COLO829 (cell line): Measurements from ENCODE around the gene TPP1.

Source experiments
- DNase-seq: peaks from one replicate; pipeline ENCODE4 v3.0.0; 2012; ENCODE audit warnings: low spot score

Gene TPP1

DNA sequence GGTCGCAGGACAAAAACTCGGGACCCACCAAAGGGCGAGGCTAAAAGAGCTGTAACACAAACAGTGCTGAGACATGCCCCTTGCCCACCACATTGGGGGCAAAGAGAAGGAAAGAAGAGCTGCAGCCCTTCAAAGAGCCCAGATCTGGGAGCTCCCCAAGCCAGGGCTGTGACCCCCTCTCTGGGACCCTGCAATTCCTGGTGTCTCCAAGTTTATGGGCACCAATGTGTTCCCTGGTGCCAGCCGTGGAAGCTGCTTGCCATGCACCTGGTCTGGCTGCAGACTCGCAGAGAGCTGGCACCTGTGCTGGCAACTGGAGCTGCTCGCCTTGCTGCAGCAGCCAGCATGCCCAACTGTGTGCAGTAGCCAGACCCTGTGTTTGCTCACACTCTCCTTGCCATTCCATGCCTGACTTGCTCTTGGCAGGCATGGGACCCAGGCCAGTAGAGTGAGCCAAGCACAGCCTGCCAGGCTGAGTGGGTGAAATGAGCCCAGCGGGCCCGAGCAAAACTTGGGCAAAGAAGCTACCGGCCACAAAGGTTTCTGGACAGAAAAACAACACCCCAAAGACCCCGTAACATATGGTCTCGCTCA is 31.8 kb downstream of the TPP1 start:
- no peak for DNase-seq

DNA sequence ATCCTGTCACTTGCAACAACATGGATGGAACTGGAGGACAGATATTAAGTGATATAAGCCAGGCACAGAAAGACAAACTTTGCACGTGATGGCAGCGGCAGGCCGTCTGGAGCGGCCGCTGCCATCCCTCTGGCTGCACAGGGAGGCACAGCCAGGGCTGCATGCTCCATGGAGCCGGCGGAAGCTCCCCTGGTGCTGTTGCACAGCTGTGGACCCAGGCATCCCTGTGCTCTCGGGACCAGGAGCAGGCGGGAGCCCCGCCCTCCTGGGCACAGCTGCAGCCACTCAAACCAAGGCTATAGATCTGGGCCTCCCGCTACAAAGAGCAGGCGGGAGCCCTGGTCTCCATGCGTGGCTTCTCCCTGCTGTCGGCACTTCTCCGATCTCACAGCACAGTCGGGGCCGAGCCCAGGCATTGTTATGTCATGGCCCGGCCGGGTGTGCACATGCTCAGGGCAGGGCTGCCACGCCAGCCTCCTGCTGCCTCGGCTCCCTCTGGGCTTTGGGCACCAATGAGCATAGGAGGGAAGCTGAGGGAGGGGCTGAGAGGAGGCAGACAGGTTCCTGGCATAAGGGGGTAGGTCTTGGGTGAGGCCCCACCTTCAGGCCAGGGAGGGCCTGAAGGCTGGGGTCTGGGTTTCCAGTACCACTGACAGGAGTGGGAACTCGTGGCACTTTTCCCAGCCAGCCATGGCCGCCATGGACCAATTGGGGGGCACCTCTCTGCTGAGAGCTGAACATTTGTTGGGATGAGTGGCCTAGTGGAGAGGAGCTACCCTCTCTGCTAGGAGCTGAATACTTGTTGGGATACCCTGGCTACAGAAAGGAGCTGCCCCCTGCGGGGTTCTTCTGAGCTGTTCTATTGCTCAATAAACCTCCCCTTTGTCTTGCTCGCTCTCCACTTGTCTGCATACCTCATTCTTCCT is 32.5 kb downstream of the TPP1 start:
- DNase-seq, result no peak

- no peak for DNase-seq
Measured at GRCh38 chr11:6584528-6584927, 34.7 kb downstream of the TPP1 start.

- no peak for DNase-seq
Measured at GRCh38 chr11:6583584-6583983, 35.6 kb downstream of the TPP1 start.

DNA sequence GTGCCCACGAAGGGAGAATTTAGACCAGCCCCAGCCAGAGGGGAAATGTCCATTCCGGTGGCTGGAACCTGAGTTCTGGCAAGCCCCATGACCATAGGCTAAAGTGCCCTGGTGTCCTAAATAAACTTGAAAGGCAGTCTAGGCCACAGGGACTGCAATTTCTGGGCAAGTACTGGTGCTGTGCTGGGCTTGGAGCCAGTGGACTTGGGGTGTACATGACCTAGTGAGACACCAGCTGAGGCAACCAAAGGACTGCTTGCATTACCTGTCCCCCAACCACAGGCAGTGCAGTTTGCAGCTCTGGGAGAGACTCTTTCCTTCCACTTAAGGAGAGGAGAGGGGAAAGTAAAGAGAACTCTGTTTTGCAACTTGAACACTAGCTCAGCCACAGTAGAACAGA is 39.5 kb downstream of the TPP1 start:
- DNase-seq, result no peak

- DNase-seq, result no peak
Measured at GRCh38 chr11:6578134-6578533, 41.1 kb downstream of the TPP1 start.

DNA sequence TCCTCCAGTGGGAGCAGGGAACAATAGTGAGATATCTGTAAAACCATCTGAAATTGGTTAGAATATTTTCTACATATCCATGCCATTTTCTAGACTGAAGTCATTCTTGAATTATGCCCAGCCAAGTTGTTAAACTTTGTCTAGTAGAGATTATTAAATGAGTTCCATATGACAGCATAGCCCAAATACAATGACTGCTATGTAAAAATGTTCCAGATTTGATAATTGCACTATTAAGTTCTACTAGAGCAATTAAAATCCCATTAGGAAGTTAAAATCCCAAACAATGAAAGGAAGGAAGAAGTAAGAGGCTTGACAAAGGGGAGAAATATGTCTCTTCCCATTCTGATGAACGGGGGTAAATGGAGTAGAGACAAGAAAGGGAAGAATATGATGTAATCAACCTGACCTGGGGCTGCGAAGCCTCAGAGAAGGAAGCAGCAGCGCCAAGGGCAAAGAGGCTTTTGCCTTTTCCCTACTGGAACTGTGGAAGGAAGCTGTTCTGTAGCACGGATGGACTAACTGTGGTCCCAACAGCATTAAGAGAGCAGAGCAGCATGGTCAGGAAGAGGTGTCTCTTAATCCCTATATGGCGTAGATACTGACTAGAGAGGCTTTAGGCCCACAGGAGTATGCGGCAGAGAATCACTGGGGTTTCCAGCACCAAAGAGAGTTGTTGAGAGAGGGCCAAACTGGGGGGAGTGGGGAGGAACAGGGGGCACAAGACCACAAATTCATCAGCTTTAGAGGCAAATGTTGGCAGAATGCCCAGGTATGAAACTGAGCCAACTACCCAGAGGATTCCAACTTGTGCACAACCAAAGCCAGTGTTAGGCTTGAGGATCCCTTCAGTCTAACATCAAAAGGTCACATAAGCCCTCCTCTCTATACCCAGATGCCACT is 42.5 kb downstream of the TPP1 start:
- DNase-seq, result peak; percentile 75

- DNase-seq, result peak; percentile 26
Measured at GRCh38 chr11:6574816-6575715, 44.2 kb downstream of the TPP1 start.

- DNase-seq, result peak; percentile 33
Measured at GRCh38 chr11:6572215-6572614, 47.0 kb downstream of the TPP1 start.

DNA sequence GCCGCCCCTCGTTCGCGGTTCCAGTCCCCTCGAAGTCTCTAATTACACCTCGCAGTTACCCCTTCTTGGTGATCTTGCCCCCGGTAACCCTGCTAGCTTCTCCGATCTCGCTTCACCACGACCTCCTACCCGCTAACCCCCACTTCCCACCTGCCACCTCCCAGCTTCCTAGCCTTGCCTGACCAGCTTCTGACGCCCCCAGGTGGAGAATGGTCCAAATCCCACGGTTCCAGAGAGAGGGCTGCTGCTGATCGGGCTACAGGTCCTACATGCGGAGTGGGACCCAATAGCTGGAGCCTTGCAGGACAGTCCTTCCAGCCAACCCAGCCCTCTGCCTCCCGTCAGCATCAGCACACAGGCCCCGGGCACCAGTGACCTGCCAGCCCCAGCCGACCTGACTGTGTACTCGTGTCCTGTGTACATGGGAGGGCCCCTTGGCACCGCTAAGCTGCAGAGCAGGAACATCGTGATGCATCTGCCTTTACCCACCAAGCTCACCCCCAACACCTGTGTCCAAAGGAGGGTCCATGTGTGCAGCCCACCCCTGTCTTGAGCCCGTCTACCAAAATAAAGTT is 47.7 kb downstream of the TPP1 start:
- DNase-seq, result no peak

GRCh38 chr11:6570691-6571427 is 48.4 kb downstream of the TPP1 start:
- DNase-seq, result no peak

DNA sequence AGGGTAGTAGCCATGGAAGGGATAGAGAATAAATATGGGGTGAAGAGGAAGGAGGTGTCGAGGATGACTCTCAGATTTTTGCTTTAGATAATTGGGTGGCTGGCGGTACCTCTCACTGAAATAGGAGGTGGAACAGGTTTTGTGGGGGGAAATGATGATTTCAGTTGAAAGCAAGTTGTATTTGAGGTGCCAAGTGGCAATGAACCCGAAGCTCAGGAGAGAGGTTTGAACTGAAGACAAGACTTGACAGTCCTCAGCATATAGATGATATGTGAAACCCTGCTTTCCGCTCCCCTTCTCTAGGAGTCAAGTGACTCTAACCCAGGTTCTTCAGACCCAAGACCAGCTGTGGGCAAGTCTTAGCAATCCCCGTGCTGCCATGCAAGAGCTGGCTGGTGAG is 49.5 kb downstream of the TPP1 start:
- DNase-seq, result no peak

- DNase-seq, result no peak
Measured at GRCh38 chr11:6568191-6568918, 50.9 kb downstream of the TPP1 start.

DNA sequence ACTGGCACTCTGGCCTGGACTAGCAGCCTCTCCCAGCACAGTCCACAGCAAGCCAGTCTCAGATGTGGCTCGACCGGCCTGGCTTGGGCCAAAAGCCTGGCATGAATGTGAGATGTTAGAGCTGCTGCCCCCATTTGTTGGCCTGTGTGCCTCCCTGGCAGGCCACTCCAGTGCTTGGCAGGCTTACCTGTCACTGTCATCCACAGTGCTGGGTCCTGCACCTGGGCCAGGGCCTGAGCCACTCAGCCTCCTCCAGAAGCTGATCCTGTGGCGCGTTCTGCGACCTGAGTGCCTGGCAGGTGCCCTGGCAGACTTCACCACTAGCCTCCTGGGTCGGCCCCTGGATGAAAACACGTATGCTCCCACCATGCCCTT is 51.9 kb downstream of the TPP1 start:
- DNase-seq, result no peak

GRCh38 chr11:6566704-6567370 is 52.4 kb downstream of the TPP1 start:
- DNase-seq, result no peak

DNA sequence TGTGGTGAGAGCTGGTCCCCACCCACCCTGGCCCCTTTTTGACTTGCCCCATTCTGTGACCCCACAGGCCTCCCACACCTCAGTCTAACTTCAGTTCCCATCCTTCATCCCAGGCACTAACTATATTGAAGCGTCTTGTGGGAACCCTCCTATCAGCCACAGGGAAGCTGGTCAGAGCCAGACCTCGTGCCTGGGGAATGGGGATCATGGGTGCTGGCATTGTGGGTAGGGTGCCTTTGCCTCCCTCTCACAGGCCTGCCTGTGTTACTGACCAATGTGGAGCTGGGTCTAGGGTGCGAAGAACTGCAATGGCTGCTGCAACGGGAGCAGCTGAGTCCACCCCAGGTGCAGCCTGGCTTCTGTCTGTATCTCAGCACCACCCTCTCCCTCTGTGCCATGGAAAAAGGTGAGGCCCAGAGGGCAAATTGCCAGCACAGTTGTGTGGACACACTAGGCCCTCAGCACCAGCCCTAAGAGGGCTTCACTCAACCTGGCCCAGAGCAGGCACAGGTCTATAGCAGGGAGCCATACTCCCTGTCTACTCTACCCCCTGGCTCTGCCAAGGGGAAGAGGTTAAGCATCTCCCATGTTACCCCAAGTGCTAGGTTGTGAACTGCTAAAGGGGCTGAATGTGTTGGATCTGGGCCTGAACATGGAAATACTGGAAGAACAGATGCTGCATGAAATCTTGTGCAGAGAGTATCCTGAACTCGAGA is 53.1 kb downstream of the TPP1 start:
- DNase-seq, result no peak

- DNase-seq, result no peak
Measured at GRCh38 chr11:6565325-6565724, 53.9 kb downstream of the TPP1 start.

DNA sequence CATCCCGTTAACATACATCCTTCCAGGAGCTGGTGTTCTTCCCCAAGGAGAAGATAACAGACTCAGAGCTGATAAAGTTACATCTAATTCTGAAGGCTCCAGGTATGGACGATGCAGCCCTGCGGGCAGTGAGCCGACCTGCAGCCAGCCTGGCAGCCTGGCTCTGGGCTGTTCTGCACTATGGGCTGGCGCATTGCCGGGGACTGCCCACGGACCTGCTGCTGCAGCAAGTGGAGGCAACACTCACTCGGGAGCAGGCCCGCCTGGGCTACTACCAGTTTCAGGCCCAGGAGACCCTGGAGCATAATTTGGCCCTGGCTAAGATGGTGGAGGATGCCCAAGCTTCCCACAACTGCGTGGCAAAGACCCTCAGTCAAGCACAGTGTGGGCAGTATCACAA is 55.6 kb downstream of the TPP1 start:
- no peak for DNase-seq
